Activated CD8-positive, alpha-beta memory T cell treated with anti-CD3 and anti-CD28 coated beads for 48 hours (primary cell): ENCODE data around the gene ACSS1.

ENCODE experiments used
- DNase-seq, 3 experiments: peaks; one replicate each; pipeline ENCODE4 v3.0.0-alpha.2; 2020; ENCODE audit warnings: low read depth in 2 of 3, low spot score in 2 of 3

The ACSS1 gene

GRCh38 chr20:25058051-25058846, at the start of gene ACSS1:
Gene ACSS1 (minus strand): TSS chr20:25058139. CDS start chr20:25058102, 37 bp downstream.
- peak; percentile 38 to 49 (median 43) for DNase-seq

- DNase-seq: no peak
Measured at GRCh38 chr20:25103526-25103925, 45.6 kb upstream of the ACSS1 start.

GRCh38 chr20:25100914-25101313, 43.0 kb upstream of the ACSS1 start:
- no peak for DNase-seq

DNA sequence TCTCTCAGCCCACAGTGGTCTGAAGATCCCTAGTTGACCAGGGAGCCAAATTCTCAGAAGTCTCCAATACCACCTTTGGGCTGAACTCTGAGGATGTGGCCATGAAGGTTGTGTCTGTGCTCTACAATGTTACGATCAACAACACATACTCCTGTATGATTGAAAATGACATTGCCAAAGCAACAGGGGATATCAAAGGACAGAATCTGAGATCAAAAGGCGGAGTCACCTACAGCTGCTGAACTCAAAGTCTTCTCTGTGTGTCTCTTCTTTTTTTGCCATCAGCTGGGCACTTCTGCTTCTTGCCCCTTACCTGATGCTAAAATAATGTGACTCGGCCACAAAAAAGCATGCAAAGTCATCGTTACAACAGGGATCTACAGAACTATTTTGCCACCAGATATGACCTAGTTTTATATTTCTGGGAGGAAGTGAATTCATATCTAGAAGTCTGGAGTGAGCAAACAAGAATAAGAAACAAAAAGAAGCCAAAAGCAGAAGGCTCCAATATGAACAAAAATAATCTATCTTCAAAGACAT, 41.7 kb upstream of the ACSS1 start:
- DNase-seq: no peak

DNA sequence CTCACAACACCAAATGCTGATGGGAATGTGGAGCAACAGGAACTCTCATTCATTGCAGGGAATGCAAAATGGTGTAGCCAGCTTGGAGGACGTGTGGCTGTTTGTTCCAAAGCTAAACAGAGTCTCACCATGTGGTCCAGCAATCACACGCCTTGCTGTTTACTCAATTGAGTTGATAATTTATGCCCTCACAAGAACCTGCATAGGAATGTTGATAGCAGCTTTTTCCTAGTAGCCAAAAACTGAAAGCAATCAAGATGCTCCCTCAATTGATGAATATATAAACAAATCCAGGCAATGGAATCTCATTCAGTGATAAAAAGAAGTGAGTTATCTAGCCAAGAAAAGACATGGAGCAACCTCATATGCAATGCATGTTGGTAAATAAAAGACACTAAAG, 39.6 kb upstream of the ACSS1 start:
- no peak for DNase-seq

GRCh38 chr20:25090492-25091429, 32.8 kb upstream of the ACSS1 start:
- DNase-seq: peak in 1 of 3 experiments; percentile 28

GRCh38 chr20:25089662-25090061, 31.7 kb upstream of the ACSS1 start:
- DNase-seq: no peak

GRCh38 chr20:25089096-25089495, 31.2 kb upstream of the ACSS1 start:
- no peak for DNase-seq

- DNase-seq: no peak
Measured at GRCh38 chr20:25088267-25088666, 30.3 kb upstream of the ACSS1 start.

DNA sequence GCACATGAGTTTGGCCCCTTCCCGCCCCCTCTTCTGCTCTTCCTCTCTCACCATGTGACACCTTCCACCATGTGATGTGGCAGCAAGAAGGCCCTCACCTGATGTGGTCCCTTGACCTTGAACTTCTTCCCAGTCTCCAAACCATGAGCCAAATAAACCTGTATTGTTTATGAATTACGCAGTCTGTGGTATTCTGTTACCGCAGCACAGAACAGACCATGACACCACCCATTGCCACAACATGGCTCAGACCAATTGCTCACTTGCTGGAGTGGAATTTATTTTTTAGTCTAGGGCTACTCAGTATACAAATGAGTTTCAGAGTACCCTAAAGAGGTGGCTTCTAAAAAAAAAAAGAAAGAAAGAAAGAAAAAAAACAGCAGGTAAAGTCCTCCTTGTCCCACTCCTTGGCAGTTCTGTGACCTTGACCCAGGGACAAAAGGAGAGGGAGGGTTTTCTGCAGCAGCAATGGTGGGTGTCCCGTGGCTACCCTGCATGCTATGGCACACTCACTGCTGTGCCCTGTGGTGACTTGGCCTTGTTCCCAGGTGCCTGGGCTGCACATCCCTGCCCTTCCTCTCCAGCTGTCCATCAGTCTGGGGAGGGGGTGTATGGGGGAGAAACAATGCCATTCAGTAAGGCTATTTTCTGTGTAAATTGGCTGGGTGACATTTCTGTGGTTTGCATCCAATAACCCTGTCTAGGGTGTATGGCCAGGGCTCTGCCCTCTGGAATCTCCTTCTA, 29.4 kb upstream of the ACSS1 start:
- DNase-seq: no peak

DNA sequence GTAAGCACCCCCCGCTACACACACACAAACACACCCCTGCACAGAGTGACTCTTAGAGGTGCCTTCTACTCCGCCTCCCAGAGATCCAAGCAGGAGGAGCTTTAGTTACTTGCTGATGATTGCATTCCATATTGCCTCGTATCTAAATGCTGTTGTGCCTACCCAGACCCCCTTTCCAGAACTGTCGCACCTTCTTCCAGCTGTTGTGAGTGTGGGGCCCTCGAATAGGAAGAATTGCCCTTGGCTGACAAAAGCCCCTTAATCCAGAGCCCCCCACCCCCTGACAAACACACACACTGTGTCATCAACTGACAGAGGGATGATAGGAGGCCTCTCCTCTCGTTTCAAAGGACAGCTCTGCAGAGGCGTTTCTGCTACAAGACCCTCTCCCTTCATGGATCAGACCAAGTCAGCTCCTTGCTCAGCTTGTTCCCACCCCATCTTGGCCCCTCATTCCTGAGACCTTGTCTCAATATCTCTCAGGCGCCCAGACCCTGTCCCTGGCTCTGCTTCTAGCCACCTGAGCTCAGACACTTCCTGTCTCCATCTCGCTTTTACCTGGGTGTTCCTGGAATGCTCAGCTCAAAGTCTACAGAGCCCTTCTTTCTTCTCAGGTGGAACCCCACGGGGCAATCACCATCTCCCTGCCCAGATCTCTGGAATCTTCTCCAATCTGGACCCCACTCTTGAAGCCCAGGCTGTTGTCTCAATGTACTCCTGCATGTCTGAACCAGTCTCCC, 28.0 kb upstream of the ACSS1 start:
- no peak for DNase-seq

GRCh38 chr20:25084626-25085187, 26.8 kb upstream of the ACSS1 start:
- no peak for DNase-seq

DNA sequence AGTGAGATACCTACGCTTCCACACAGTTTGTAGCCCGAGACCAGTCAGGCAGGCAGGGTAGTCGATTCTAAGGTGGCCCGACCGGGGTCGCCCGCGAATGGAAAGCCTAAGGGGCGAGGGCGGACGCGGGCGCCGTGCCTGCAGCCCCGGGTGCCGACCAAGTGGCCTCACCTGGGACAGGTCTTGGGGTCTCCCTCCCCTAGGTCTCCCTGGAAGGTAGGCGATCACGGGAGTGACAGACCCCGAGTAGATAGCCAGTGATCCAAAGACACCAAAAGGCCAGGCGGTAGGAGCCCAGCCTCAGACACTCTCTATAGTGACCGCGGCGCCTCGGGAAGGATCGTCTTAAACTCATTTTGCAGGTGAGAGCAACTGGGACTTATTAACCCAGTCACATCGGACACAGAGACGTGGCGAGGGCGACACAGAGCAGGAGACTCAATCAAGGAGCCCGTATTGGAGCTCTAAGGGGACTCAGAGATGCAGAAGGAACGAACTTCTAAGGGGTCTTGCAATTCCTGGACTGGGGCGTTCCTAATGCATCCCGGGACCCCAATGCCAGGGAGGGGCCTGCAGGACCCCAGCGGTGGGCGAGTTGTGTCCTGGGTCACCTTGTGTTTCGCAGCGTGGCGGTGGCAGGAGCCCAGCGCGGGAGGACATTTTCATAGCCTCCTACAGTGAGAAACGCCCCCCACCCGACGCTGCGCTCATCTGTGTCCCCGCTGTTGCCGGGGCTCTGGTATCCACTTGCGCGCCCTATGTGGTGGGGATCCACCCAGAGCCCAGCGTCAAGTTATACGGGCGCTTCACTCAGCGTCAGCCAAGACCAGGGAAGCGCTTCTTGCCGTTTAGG, 26.1 kb upstream of the ACSS1 start:
- no peak for DNase-seq

DNA sequence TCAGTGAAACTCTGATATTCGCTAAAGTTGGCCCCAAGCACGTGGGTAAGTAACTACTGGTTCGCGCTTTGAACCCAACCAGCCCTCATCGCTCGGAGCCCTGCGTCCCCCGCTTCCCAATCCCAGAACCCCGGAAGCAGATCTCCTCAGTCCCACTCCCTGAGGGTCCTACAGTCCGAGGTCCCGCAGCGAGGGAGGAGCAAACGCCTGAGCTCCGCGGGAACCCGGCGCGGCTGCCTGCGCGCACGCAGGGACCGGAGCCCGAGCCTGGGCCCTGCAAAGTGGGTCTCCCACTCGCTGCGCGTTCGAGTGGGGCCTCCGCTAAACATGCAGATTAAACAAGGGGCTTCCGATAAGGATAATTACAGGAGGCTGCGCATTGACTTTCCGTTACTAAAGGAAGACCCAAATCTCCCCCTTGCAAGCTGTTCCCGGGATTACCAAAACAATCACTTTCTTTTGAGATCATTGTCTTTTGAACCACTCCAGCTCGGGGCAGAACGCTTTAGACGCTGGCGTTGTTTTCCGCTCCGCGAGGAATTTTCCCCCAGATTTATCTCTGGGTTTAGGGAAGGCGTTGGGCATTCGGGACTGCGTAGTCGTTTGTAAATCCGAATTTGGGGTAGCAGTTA, 25.3 kb upstream of the ACSS1 start:
- no peak for DNase-seq

GRCh38 chr20:25082498-25082873, 24.5 kb upstream of the ACSS1 start:
- DNase-seq: no peak

- no peak for DNase-seq
Measured at GRCh38 chr20:25081730-25082497, 24.0 kb upstream of the ACSS1 start, which contains the start of gene VSX1. Gene VSX1 (minus strand): TSS chr20:25082141. CDS start chr20:25082096, 45 bp downstream.

DNA sequence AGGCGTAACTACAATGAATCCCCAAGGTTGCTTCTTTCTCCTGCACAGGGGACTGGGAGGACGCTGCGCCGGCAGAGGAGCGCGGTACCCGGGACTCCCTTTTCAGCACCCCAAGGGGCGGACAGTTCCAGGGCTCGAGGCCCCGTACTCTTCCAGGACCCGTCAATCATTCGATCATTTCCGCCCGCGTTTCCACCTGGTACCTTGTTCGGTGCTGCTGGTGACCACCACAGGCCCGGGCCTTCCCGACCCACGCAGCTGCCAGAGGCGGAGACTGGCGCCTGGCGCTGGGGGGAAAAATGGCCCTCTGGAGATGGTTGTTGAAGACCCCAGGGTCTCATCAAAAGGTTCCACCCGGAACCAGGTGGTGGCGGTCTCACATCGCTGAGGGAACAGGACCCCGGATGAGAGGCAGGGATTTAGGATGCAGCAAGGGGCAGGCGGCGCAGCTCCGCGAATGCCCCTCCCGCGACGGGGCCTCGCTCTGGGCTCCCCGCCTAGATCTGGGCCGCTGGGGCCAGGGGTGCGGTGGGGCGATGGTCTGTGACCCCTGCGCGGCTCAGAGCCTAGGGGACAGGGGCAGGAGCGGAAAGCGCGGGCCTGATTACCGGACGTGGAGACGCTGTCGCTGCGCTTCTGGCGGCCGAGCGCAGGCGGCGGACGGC, 23.3 kb upstream of the ACSS1 start:
- DNase-seq: no peak
